Hypothalamus (tissue), 51 donors: ENCODE data around the gene TP73.
A peak's percentile ranks its signal among the peaks of the same experiment; 100 is the strongest.

Experiments used
- DNase-seq, 51 donors: peaks; one replicate each; lab custom pipeline; 2025; lab: John Stamatoyannopoulos, UW

The TP73 gene

GRCh38 chr1:3700631-3701030 lies 48.3 kb downstream of the TP73 start:
- DNase-seq = no peak

DNA sequence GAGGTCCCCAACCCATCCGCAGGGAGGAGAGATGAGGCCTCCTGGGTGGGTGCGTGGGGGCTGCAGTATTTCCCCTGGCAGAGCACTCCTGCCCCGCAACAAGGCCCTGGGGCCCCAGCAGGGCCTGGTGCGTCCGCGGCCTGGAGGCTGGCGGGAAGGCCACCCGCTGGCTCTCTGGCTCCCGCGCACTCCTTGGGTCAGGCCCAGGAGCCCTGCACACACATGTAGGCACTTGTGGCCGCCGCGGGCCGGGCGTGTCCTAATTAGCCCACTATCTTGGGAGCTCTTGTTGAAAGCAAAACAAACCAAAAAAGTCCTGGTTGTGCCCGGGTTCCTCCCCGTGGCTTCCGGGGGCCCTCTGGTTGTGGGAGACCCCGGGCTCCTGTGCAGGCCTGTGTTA lies 50.2 kb downstream of the TP73 start:
- no peak for DNase-seq

DNA sequence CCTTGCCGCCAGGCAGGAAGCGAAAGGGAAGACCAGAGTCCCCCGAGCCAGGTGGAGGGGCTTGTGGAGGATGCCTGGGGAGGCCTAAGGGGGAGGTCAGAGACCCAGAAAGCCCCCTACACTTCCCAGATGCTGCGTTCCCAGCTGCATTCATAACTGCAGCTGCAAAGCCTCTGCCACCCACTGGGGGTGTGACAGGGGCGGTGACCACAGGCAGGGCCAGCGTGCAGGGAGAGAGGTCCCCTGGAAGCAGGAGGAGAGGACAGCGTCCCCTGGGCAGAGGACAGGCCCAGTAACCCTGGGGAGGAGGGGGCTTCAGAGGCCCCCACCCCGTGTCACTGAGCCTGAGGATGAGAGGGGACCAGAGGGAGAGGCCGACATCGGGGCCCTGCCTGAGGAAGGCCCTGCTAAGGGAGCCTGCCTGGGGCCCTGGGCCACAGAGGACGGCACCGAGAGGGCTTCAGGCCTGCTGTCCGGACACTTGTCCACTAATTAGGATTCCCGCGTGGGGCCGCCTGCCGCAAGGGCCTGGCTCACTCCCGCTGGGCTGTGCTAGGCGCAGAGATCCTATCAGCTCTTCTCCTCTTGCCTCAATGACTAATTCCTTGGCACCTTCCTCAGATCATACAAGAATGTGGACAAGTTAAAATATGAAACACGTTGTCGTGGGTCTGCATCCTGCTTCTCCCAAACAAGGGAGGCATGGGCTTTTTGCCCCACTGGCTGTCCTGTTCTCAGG lies 50.8 kb downstream of the TP73 start:
- no peak for DNase-seq

DNA sequence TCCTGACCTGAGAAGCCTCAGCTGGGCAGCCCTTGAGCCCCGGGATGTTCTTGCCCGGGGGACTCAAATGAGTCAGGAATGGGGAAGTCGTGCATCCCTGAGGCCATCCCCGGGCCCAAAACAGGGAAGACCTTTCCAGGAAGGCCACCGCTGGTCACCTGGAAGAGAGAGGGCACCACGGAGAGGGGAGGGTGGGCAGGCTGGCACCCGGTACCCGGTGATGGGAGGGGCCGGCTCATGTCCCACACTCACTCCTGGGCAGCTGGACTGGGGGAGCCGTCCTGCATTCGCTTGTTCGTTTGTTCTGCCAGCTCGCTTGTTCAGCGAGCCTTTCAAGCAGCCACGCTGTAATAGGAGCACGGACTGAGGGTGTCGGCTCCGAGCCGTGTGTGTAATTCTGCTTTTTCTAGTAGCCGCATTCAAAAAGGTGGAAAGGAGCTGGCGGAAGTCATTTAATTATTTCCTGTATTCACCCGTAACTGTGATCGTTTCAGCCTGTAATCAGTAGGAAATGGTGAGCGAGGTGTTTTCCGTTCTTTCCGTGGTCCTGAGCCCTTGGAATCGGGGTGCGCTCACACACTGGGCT lies 51.6 kb downstream of the TP73 start:
- DNase-seq = no peak

GRCh38 chr1:3705341-3705950 lies 53.1 kb downstream of the TP73 start:
- no peak for DNase-seq

DNA sequence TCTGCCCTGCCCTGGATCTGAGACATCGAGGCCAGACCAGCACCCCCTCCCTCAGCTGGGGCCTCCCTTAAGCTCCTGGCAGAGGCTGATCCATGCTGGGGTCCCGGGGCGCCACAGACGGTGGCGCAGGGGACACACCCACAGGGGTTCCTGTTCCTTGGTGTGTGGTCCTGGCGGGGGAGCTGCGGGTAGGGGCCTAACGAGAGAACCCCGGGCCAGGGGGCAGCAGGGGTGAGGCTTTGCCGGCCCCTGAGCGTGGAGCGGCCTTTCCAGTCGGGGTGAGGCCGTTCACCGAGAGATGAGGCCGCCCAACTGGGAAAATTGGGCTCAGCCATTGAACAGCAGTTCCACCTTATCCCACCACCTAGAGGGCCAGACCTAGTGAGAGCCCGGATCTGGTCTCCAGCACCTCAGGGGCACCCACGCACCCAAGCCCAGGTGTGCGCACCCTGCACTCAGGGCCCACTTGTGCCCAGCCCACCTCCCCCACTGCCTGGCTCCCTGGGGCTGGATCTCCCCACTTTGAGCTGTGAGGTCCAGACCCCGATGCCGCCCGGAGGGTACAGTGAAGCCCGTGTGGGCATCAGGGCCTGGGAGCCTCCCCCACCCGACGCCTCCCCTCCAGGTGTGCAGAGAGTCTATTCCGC lies 54.5 kb downstream of the TP73 start:
- DNase-seq = no peak

DNA sequence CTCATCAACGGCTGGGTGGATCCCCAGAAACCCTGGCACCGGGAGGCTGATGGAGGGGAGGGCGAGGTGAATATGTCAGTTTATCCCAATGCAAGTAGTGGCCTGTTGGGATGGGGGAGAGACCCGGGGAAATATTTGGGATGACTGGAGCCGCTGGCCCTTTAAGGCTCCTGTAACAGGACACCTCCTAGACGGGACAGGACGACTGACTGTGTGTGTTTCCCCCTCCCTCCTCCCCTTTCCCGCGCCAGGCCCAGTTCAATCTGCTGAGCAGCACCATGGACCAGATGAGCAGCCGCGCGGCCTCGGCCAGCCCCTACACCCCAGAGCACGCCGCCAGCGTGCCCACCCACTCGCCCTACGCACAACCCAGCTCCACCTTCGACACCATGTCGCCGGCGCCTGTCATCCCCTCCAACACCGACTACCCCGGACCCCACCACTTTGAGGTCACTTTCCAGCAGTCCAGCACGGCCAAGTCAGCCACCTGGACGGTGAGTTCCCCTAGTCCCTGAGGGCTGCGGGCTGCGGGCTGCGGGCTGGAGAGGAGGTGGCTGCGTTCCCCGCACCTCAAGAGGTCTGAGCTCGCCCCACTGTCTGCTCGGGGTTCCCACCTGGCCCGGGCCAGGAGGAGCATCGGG lies 55.1 kb downstream of the TP73 start:
- no peak for DNase-seq

- DNase-seq = no peak
These were observed 55.6 kb downstream of the TP73 start for GRCh38 chr1:3707939-3708328.

GRCh38 chr1:3708791-3709190 lies 56.5 kb downstream of the TP73 start:
- DNase-seq = no peak

DNA sequence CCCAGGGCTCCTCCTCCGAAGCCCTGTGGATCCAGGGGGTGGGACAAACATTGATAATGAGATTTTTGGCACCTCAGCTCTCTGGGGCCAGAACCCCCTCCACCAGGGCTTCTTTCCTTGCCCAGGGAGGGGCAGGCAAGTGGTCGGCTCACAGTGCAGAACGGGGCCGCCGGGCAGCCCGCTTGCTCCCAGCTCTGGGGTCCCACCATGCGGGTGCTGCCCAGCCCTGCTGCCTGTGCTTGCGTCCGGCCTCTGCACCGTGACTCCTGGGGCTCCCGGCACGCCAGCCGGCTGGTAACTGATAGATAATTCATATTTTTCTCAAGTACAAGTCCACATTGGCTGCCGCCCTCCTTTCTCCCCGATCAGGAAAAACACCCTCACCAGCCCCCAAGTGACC lies 57.9 kb downstream of the TP73 start:
- no peak for DNase-seq

DNA sequence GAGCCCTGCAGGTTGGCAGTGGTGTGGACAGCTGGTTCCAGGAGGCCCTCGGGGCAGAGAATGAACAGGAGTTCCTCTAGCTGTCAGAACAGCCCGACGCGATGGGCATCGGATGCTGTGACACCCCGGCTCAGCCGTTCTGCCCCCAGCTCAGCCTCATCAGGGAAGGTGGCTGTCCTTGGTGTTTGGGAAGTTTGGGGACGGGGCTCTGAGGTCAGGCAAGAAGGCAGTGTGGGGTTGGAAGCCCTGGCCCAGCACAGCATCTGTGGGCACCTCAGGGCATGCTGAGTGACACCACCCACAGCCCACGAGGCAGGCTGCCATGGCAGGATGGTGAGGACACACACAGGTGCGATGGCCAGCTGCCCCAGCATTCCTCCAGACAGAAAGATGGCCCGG lies 59.1 kb downstream of the TP73 start:
- no peak for DNase-seq

GRCh38 chr1:3711780-3712451 lies 59.6 kb downstream of the TP73 start:
- peak in 2 of 51 donors; percentile 17 to 19 for DNase-seq

DNA sequence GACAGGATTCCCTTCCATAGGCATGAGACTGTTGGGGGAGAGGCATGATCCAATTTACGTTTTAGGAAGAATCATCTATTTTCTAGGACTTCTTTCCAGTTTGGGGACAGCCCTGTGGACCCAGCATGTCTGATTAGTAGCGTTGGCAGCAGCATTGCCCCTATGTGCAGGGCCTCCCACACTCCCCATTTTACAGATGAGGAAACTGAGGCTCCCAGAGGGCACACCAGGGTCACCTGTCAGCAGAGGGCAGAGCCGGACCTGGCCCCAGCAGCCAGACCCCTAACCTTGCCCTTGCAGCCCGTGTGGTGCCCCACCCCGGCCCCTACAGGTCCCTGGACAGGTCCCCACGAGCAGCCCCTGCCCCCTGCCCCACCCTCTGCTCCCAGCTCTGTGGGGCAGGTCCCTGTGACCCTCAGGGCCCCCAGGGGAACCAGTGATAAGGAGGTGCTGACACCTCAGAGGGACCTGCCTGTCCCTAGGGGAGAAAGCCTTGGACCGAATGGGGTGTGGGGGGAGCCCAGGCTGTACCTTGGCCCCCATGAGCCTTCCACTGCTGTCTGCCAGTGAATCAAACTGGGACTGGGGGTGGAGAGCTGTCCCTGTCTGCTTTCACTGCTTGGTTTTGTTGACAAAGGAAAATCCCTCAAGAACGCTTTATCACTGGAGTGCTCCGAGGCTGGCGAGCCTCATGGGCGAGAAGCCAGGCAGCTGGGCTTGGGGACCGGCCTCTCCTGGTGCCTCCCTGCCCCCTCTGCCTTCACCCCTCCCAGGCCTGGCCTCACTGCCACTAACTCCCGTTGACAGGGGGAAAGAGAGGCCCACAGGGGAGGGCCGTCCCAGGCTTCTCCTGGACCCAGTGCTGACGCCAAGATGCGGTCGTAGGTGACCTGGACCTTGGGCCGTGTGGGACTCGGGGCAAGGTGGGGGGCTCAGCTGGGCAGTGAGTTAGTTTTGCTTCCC lies 60.5 kb downstream of the TP73 start:
- peak in 46 of 51 donors; percentile 13 to 90 (median 69) for DNase-seq

DNA sequence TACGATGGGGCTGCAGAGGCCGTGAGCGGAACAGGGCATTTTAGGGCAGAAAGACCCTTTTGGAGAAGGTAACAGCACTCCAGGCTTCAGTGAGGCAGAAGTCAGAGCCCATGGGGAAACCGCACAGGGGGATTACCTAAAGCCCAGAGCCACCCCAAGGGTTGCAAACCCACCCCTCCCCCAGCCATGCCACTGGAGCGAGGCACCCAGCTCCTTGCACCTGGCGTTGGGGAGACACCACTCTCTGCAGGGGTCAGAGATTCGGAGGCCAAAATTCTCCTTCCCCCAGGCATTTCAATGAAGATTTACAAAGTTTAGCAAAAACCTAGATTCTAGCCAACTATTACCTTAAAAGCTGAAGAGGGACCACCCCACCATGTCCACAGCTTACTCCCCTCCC lies 61.5 kb downstream of the TP73 start:
- peak in 2 of 51 donors; percentile 45 to 58 for DNase-seq

GRCh38 chr1:3714284-3714741 lies 62.0 kb downstream of the TP73 start:
- peak in 50 of 51 donors; percentile 20 to 94 (median 77) for DNase-seq

GRCh38 chr1:3714814-3715213 lies 62.5 kb downstream of the TP73 start:
- DNase-seq = peak in 14 of 51 donors; percentile 34 to 69 (median 54)

DNA sequence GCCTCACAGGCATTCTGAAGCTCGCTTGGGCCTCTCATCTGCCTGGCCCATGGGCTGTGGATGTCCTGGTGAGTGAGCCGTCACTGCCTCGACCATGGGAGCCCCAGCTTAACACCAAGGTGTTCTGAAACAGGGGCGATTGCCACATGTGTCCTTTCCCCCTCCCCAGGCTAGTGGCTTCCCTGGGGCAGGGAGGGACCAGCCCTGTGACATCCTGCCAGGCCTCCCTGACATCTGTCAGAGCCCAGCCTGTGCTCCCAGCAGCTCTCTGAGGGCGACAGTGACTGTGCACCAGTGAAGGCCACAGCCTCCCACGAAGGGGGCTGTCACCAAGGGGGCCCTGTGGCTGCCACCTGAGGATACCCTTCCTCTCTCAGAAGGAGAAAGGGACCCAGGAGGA lies 64.0 kb downstream of the TP73 start:
- DNase-seq = peak in 3 of 51 donors; percentile 14 to 23 (median 20)

DNA sequence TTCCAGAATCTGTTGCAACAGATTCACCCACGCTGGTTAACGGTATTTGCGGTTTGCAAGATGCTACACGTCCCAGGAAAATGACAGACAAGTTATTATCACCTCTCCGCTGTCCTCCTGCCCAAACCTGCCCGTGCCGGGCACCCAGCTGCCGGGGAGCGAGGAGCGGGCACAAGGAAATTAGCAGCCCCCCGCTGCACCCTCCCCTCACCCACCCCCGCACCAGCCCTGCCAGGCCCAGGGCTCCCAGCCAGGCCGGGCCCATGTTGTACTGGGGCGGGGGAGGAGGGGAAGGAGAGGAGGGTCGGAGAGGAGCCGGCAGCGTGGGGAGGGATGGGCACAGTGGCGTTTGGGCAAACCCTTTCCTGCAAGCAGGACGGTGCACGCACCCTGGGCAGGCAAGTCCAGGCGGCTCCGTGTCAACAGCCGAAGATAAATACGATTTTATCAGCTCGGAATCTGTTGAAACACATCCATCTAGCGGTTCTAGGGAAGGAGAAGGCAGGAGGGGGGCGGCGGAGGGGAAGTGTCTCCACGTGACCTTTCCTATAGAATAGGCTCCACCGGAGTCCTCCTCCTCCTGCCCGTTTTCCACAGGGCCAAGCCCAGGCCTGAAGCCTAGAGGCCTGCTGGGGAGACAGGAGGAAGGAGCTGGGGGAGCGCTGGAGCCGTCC lies 64.9 kb downstream of the TP73 start:
- DNase-seq = peak in 2 of 51 donors; percentile 18 to 24
